ENCODE measurements around the gene MACROD2. TPM values are rescaled to one million over a fixed set of nuclear protein-coding genes. Genes with fewer than 3 reads are reported as not detected.

MACROD2 gene
- total and polyA plus RNA-seq, 11 donors: 0.54 to 5.4 (median 2.4) TPM

DNA sequence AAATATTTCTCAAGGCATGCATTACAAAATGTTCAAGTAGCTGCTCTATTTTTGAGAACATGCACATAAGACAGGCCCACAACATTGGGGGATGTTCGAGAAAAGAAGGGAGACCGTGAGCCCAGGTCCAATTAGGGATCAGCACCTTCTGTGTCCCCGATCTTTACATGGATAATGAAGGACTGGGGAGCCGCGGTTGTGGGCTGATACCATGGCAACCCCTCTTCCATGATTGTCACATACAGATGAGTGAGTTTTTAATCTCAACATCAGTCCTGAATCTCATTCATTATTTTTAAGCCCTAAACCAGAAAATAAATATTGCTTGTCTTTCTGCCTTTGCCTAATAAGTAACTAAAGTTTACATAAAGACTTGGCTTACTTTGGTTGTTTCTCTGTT lies 1642.2 kb downstream of the MACROD2 start:
- TF ChIP-seq, protein P1, sequence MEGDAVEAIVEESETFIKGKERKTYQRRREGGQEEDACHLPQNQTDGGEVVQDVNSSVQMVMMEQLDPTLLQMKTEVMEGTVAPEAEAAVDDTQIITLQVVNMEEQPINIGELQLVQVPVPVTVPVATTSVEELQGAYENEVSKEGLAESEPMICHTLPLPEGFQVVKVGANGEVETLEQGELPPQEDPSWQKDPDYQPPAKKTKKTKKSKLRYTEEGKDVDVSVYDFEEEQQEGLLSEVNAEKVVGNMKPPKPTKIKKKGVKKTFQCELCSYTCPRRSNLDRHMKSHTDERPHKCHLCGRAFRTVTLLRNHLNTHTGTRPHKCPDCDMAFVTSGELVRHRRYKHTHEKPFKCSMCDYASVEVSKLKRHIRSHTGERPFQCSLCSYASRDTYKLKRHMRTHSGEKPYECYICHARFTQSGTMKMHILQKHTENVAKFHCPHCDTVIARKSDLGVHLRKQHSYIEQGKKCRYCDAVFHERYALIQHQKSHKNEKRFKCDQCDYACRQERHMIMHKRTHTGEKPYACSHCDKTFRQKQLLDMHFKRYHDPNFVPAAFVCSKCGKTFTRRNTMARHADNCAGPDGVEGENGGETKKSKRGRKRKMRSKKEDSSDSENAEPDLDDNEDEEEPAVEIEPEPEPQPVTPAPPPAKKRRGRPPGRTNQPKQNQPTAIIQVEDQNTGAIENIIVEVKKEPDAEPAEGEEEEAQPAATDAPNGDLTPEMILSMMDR (IDR thresholded peaks at IDR 0.05): no peak
- no peak for TF ChIP-seq POLR2A (IDR thresholded peaks at IDR 0.05)
- peaks cover 0 to 3% (median 0%) of the 10 kb centered on the region in 9 donors for H3K27me3 ChIP-seq
- H3K4me3 ChIP-seq: no peak overlapping the region
- H3K9me3 ChIP-seq: no peaks in the 10 kb centered on the region
- DNase-seq (no peak), ATAC-seq (no peak)
- no peaks in the 10 kb centered on the region for H3K4me1 ChIP-seq
- no peak overlapping the region for H3K27ac ChIP-seq
- intact Hi-C loops (cut with DNase I): no loop called here
- WGBS, 4 donors: 79 to 90% (median 84%) methylated on average over 5 of the region's 5 CpGs
- H3K36me3 ChIP-seq: no peaks in the 10 kb centered on the region

DNA sequence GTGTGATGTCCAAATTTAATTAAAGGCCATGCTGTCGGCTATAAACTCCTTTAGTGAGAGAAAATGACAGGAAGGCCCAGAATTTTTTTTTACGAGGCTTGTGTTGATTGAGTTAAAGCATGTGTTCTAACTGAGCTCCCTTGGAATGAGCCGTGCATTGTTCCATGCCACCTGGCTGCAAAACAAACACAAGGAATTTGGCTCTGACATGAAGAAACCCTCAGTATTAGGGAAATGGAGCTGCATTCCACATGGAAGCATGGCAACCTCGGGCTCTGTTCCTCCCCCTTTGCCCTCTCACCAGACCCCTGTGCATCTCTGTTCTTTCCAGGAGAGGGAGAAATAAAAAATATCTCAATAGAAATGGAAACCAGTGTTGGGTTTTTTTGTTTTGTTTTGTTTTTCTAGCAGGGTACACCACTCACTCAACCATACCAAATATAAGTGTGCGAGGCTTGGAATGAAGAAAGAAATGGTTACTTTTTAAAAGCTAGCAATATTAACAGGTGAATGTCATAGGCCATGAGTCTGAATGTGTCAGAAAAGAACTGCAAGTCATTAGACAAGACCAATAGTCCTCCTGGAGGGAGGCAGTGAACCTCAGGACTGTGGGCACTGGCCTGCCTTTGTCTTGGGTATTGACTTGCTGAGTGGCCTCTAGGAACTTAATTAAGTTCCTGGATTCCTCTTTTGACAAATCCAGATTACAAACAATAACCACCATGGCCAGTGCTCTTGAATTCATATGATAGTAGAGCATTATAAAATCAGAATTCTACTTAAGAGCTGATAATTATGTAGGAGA lies 1642.8 kb downstream of the MACROD2 start:
- no peak overlapping the region for H3K4me3 ChIP-seq
- H3K4me1 ChIP-seq: no peaks in the 10 kb centered on the region
- TF ChIP-seq, protein P1 (IDR thresholded peaks at IDR 0.05): no peak
- TF ChIP-seq POLR2A (IDR thresholded peaks at IDR 0.05): no peak
- H3K27me3 ChIP-seq: peaks cover 0 to 3% (median 0%) of the 10 kb centered on the region in 9 donors
- ATAC-seq (no peak), DNase-seq (no peak)
- H3K9me3 ChIP-seq: no peaks in the 10 kb centered on the region
- intact Hi-C loops (cut with DNase I): no loop called here
- no peaks in the 10 kb centered on the region for H3K36me3 ChIP-seq
- 29 to 42% (median 32%) methylated on average over 5 of the region's 5 CpGs for WGBS, 4 donors
- H3K27ac ChIP-seq: no peak overlapping the region

DNA sequence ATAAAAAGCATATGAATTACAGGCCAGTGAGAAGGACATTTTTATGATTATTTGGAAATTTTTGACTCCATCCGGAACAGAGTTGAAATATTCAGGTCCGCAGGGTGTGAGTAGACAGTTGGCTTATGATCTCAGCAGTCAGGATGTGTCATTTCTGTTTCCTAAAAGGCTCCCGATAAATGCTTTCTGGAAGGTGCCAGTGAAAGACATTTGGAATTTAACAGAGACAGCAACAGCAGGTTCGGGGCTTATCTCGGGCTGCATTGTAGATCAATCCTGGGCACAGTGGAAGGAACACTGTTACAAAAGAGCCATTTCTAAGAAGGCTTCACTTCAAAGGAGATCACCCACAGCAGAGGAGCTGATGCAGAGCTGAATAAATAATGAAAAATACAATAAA lies 1643.5 kb downstream of the MACROD2 start:
- Histone ChIP-seq H3K36me3 (no peaks in the 10 kb centered on the region), H3K4me3 (no peak overlapping the region), H3K9me3 (no peaks in the 10 kb centered on the region), H3K27me3 (peaks cover 0 to 3% (median 0%) of the 10 kb centered on the region in 9 donors), H3K4me1 (no peaks in the 10 kb centered on the region), H3K27ac (no peak overlapping the region)
- intact Hi-C loops (cut with DNase I): no loop called here
- no peak for DNase-seq
- no peak for TF ChIP-seq POLR2A (IDR thresholded peaks at IDR 0.05)
- TF ChIP-seq, protein P1 (IDR thresholded peaks at IDR 0.05): no peak
- 63 to 78% (median 65%) methylated on average over 5 of the region's 5 CpGs for WGBS, 4 donors
- ATAC-seq: no peak

DNA sequence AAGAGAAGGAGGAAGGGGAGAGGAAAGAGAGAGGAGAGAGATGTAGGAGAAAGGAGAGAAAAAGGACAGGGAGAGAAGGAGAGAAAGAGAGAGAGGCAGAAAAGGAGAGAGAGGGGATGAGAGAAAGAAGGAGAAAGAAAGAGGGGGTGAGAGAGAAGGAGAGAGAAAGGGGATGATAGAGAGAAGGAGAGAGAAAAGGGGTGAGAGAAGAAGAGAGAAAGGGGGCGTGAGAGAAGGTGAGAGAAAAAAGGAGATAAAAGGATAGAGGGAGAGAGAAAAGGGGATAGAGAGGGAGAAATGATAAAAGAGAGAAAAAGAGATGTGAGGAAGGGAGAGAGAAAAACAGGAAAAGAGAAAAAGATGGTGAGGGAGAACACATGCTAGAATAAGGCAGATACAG lies 1644.5 kb downstream of the MACROD2 start:
- no peak for ATAC-seq
- H3K36me3 ChIP-seq: no peaks in the 10 kb centered on the region
- DNase-seq: no peak
- no peaks in the 10 kb centered on the region for H3K9me3 ChIP-seq
- H3K27me3 ChIP-seq: peaks cover 0 to 3% (median 0%) of the 10 kb centered on the region in 9 donors
- WGBS, 4 donors: 75 to 94% (median 88%) methylated on average over 1 of the region's 1 CpG
- no peaks in the 10 kb centered on the region for H3K4me1 ChIP-seq
- TF ChIP-seq, protein P1 (IDR thresholded peaks at IDR 0.05): no peak
- TF ChIP-seq POLR2A (IDR thresholded peaks at IDR 0.05): no peak
- intact Hi-C loops (cut with DNase I): no loop called here
- H3K27ac ChIP-seq: no peak overlapping the region
- H3K4me3 ChIP-seq: no peak overlapping the region
